ENCODE results near the gene FOXD2.
"Not testable (repeated sequence)": the region's sequence is repeated elsewhere in the genome, so short reads cannot be mapped to it uniquely, and the experiment has no call there.

Gene FOXD2

GRCh38 chr1:47457547-47457946 is 19.7 kb downstream of the FOXD2 start:
- H3K27ac Mint-ChIP-seq; DNase-seq; H3K36me3 Mint-ChIP-seq (ENCODE audit: low read depth); H3K4me3 Mint-ChIP-seq; H3K4me1 Mint-ChIP-seq (ENCODE audit: low read depth); H3K9me3 Mint-ChIP-seq: not testable (repeated sequence)
- H3K27me3 Mint-ChIP-seq = peaks cover 79% of the 10 kb centered on the region

GRCh38 chr1:47459253-47459788 is 21.5 kb downstream of the FOXD2 start:
- no peaks in the 10 kb centered on the region for H3K9me3 Mint-ChIP-seq
- peaks cover 83% of the 10 kb centered on the region for H3K27me3 Mint-ChIP-seq
- no peak overlapping the region for H3K4me3 Mint-ChIP-seq
- H3K36me3 Mint-ChIP-seq (ENCODE audit: low read depth) = no peaks in the 10 kb centered on the region
- H3K27ac Mint-ChIP-seq = no peak overlapping the region
- no peaks in the 10 kb centered on the region for H3K4me1 Mint-ChIP-seq (ENCODE audit: low read depth)
- no peak for DNase-seq

GRCh38 chr1:47460040-47460439 is 22.2 kb downstream of the FOXD2 start:
- Mint-ChIP-seq H3K4me1 (ENCODE audit: low read depth) (no peaks in the 10 kb centered on the region), H3K9me3 (no peaks in the 10 kb centered on the region), H3K27ac (no peak overlapping the region), H3K27me3 (peaks cover 79% of the 10 kb centered on the region), H3K4me3 (no peak overlapping the region), H3K36me3 (ENCODE audit: low read depth) (no peaks in the 10 kb centered on the region)
- DNase-seq = no peak

DNA sequence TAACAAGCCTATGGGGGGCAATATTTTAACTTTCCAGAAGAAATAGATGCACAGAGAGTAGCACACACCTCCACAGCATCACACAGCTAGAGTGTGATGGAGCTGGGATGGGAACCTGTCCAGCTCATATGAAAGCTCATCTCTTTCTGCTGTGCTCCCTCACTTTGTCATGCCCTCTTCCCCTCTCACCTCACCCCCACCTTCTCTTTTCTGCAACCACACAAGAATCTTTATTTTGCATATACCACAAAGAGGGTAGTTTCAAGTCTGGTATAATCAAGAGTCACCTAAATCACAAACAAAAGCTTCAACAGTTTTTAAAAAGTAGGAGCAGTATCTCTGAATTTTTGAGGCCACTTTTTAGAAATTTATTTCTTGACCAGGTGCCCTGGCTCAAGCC is 22.6 kb downstream of the FOXD2 start:
- Mint-ChIP-seq H3K36me3 (ENCODE audit: low read depth) (no peaks in the 10 kb centered on the region), H3K27me3 (peaks cover 75% of the 10 kb centered on the region), H3K9me3 (no peaks in the 10 kb centered on the region), H3K4me1 (ENCODE audit: low read depth) (no peaks in the 10 kb centered on the region), H3K4me3 (no peak overlapping the region), H3K27ac (no peak overlapping the region)
- DNase-seq = no peak

- peaks cover 48% of the 10 kb centered on the region for H3K27me3 Mint-ChIP-seq
- no peak for DNase-seq
- H3K4me1 Mint-ChIP-seq (ENCODE audit: low read depth) = no peaks in the 10 kb centered on the region
- H3K9me3 Mint-ChIP-seq = no peaks in the 10 kb centered on the region
- no peak overlapping the region for H3K4me3 Mint-ChIP-seq
- H3K36me3 Mint-ChIP-seq (ENCODE audit: low read depth) = no peaks in the 10 kb centered on the region
- H3K27ac Mint-ChIP-seq = no peak overlapping the region
Observed at GRCh38 chr1:47465605-47466004, 27.8 kb downstream of the FOXD2 start.

- no peaks in the 10 kb centered on the region for H3K4me1 Mint-ChIP-seq (ENCODE audit: low read depth)
- no peak overlapping the region for H3K4me3 Mint-ChIP-seq
- no peaks in the 10 kb centered on the region for H3K9me3 Mint-ChIP-seq
- H3K27me3 Mint-ChIP-seq = peaks cover 27% of the 10 kb centered on the region
- H3K36me3 Mint-ChIP-seq (ENCODE audit: low read depth) = no peaks in the 10 kb centered on the region
- no peak for DNase-seq
- no peak overlapping the region for H3K27ac Mint-ChIP-seq
Observed at GRCh38 chr1:47468709-47469389, 31.0 kb downstream of the FOXD2 start.

DNA sequence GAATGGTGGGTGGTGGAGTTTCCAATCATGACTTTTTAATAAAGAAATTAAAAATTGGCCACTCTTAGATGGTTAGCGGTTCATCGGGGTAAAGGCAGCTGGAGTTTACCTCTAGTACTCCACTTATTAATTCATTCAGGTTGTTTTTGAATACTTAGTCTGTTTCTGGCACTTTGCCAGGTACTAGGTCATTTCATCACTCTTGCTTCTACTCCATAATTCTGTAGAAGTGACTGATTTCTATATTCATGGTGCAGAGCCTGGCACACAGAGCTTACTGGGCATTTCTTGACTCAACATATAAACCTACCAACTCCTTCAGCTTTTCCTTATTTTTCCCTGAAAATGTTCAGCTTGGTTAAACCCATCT is 31.5 kb downstream of the FOXD2 start:
- no peak overlapping the region for H3K27ac Mint-ChIP-seq

GRCh38 chr1:47469910-47470309 is 32.1 kb downstream of the FOXD2 start:
- Mint-ChIP-seq H3K27ac (no peak overlapping the region), H3K27me3 (peaks cover 28% of the 10 kb centered on the region), H3K4me3 (no peak overlapping the region), H3K9me3 (no peaks in the 10 kb centered on the region), H3K4me1 (ENCODE audit: low read depth) (no peaks in the 10 kb centered on the region), H3K36me3 (ENCODE audit: low read depth) (no peaks in the 10 kb centered on the region)
- no peak for DNase-seq

More for the DNA sequence above, 31.5 kb downstream of the FOXD2 start:
- Mint-ChIP-seq H3K27me3 (peaks cover 27% of the 10 kb centered on the region), H3K4me3 (no peak overlapping the region), H3K4me1 (ENCODE audit: low read depth) (no peaks in the 10 kb centered on the region), H3K9me3 (no peaks in the 10 kb centered on the region), H3K36me3 (ENCODE audit: low read depth) (no peaks in the 10 kb centered on the region)
- no peak for DNase-seq

DNA sequence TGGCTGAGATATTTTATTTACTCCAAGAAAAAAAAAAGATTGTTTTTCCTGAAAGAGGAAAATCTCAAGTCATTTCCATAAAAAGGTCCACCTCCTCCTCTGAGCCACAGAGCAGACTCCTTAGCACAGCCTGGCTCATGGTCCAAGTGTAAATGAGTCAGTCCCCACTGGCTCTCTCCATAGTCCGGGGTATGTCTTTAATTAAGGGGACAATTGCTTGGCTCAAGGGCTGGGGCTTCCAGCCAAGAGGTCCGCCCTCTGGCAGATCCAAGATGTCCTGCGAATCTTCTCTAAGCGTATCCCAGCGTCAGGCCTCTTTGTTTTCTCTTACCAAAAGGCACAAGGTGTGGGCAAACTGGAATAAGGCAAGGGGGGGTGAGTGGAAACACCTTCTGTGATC is 33.3 kb downstream of the FOXD2 start:
- DNase-seq = no peak
- Mint-ChIP-seq H3K4me3 (no peak overlapping the region), H3K27me3 (peaks cover 35% of the 10 kb centered on the region), H3K27ac (no peak overlapping the region), H3K9me3 (no peaks in the 10 kb centered on the region), H3K36me3 (ENCODE audit: low read depth) (no peaks in the 10 kb centered on the region), H3K4me1 (ENCODE audit: low read depth) (no peaks in the 10 kb centered on the region)

GRCh38 chr1:47474278-47475193 is 36.7 kb downstream of the FOXD2 start:
- Mint-ChIP-seq H3K4me3 (no peak overlapping the region), H3K27me3 (peaks cover 36% of the 10 kb centered on the region), H3K4me1 (ENCODE audit: low read depth) (no peaks in the 10 kb centered on the region), H3K27ac (no peak overlapping the region), H3K36me3 (ENCODE audit: low read depth) (no peaks in the 10 kb centered on the region), H3K9me3 (no peaks in the 10 kb centered on the region)
- DNase-seq = no peak

DNA sequence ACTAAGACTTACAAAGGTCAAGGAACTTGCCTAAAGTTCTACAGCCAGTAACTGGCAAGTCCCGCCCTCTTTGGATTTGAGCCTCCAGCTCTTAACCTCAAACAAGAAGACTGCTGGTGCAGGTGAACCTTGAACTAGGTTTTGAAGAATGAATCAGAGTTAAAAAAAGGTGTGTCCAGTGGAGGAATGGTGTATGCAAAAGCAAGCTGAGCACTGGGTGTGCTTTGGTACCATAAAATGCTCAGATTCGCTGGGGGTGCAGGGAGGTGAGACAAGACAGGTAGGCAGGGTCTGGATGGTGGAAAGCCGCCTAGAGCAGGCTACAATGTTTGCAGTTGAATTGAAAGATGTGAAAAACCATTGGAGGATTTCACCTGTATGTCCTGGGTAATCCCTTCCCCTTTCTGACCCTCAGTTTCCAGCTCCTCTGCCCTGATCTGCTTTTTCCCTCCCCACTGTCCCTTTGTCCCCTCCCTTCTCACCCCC is 39.8 kb downstream of the FOXD2 start:
- H3K4me3 Mint-ChIP-seq = no peak overlapping the region
- H3K9me3 Mint-ChIP-seq = no peaks in the 10 kb centered on the region
- no peaks in the 10 kb centered on the region for H3K36me3 Mint-ChIP-seq (ENCODE audit: low read depth)
- H3K27me3 Mint-ChIP-seq = peaks cover 27% of the 10 kb centered on the region
- DNase-seq = no peak
- no peaks in the 10 kb centered on the region for H3K4me1 Mint-ChIP-seq (ENCODE audit: low read depth)
- H3K27ac Mint-ChIP-seq = no peak overlapping the region

DNA sequence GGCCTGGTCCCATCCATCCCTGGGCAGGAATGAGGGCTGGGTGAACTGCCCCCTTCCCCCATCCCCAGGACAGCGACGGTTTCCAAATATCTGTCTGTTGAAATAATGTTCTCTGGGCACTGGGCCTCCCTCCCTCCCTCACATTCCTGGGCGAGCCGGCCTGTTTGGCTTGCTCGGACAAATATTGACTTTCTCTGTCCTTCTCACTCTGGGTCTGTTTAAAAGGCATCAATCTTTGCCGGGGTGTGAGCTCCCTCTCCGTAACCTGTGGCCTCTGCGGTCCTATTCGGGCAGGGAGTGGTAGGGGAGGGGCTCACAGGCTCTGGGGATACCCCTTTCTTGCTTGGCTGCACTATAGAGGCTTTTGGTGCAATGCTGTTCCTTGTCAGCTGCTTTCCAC is 40.2 kb downstream of the FOXD2 start:
- H3K4me3 Mint-ChIP-seq = no peak overlapping the region
- no peak for DNase-seq
- H3K36me3 Mint-ChIP-seq (ENCODE audit: low read depth) = no peaks in the 10 kb centered on the region
- no peaks in the 10 kb centered on the region for H3K9me3 Mint-ChIP-seq
- no peaks in the 10 kb centered on the region for H3K4me1 Mint-ChIP-seq (ENCODE audit: low read depth)
- no peak overlapping the region for H3K27ac Mint-ChIP-seq
- peaks cover 29% of the 10 kb centered on the region for H3K27me3 Mint-ChIP-seq

GRCh38 chr1:47479664-47480063 is 41.8 kb downstream of the FOXD2 start:
- no peak for DNase-seq
- Mint-ChIP-seq H3K9me3 (no peaks in the 10 kb centered on the region), H3K4me1 (ENCODE audit: low read depth) (no peaks in the 10 kb centered on the region), H3K36me3 (ENCODE audit: low read depth) (no peaks in the 10 kb centered on the region), H3K4me3 (no peak overlapping the region), H3K27ac (no peak overlapping the region), H3K27me3 (peaks cover 23% of the 10 kb centered on the region)

GRCh38 chr1:47481936-47482335 is 44.1 kb downstream of the FOXD2 start:
- Mint-ChIP-seq H3K27ac (no peak overlapping the region), H3K27me3 (peaks cover 15% of the 10 kb centered on the region), H3K36me3 (ENCODE audit: low read depth) (no peaks in the 10 kb centered on the region), H3K4me3 (no peak overlapping the region), H3K9me3 (no peaks in the 10 kb centered on the region), H3K4me1 (ENCODE audit: low read depth) (no peaks in the 10 kb centered on the region)
- no peak for DNase-seq

GRCh38 chr1:47482786-47483185 is 44.9 kb downstream of the FOXD2 start:
- Mint-ChIP-seq H3K4me1 (ENCODE audit: low read depth) (no peaks in the 10 kb centered on the region), H3K27me3 (peaks cover 15% of the 10 kb centered on the region), H3K27ac (no peak overlapping the region), H3K36me3 (ENCODE audit: low read depth) (no peaks in the 10 kb centered on the region), H3K9me3 (no peaks in the 10 kb centered on the region), H3K4me3 (no peak overlapping the region)
- no peak for DNase-seq
